ENCODE measurements around the gene SIRT4. TPM values are rescaled to one million over a fixed set of nuclear protein-coding genes. Genes with fewer than 3 reads are reported as not detected.

The SIRT4 gene
- polyA plus RNA-seq, 3 donors, result 0.30 to 0.72 (median 0.53) TPM

- no peak overlapping the region for H3K27ac ChIP-seq (ENCODE audit: low read depth in 1 of 2, low read length in 2 of 2)
- no peaks in the 10 kb centered on the region for H3K36me3 ChIP-seq (replicated peaks in 1 of 2; ENCODE audit: control insufficient read depth in 1 of 2, insufficient read depth in 2 of 2, low read length in 2 of 2)
- WGBS (ENCODE audit: insufficient coverage), result no CpG with 5 or more reads among the region's 3 CpGs
- Mint-ChIP-seq H3K36me3 (no peaks in the 10 kb centered on the region), H3K9me3 (peaks cover 5 to 11% (median 9%) of the 10 kb centered on the region in 7 donors), H3K4me3 (no peak overlapping the region), H3K27me3 (ENCODE audit: low read depth in 3 of 3) (peaks cover 0 to 8% (median 4%) of the 10 kb centered on the region in 3 donors), H3K27ac (no peak overlapping the region), H3K4me1 (no peaks in the 10 kb centered on the region)
- intact Hi-C loops (cut with micrococcal nuclease), result no loop called here
- H4K20me1 ChIP-seq (ENCODE audit: insufficient read depth, low read length), result no peaks in the 10 kb centered on the region
- TF ChIP-seq, protein P1, sequence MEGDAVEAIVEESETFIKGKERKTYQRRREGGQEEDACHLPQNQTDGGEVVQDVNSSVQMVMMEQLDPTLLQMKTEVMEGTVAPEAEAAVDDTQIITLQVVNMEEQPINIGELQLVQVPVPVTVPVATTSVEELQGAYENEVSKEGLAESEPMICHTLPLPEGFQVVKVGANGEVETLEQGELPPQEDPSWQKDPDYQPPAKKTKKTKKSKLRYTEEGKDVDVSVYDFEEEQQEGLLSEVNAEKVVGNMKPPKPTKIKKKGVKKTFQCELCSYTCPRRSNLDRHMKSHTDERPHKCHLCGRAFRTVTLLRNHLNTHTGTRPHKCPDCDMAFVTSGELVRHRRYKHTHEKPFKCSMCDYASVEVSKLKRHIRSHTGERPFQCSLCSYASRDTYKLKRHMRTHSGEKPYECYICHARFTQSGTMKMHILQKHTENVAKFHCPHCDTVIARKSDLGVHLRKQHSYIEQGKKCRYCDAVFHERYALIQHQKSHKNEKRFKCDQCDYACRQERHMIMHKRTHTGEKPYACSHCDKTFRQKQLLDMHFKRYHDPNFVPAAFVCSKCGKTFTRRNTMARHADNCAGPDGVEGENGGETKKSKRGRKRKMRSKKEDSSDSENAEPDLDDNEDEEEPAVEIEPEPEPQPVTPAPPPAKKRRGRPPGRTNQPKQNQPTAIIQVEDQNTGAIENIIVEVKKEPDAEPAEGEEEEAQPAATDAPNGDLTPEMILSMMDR (IDR thresholded peaks at IDR 0.05), result no peak
- H3K9me3 ChIP-seq (replicated peaks in 1 of 2; ENCODE audit: control insufficient read depth in 1 of 2, insufficient read depth in 1 of 2, low read length in 2 of 2), result peaks cover 3 to 7% of the 10 kb centered on the region in 2 donors
- no peak overlapping the region for H2AFZ ChIP-seq (ENCODE audit: insufficient read depth, low read depth, low read length, poor library complexity, severe bottlenecking)
- H3K4me1 ChIP-seq (ENCODE audit: control insufficient read depth in 1 of 2, insufficient read depth in 2 of 2, low read length in 2 of 2), result no peaks in the 10 kb centered on the region
- no peak for DNase-seq
- H3K9ac ChIP-seq (ENCODE audit: insufficient read depth, low read length, poor library complexity, severe bottlenecking), result no peak overlapping the region
- no peak overlapping the region for H3K4me2 ChIP-seq (replicated peaks; ENCODE audit: extremely low read depth, low read length, poor library complexity, severe bottlenecking)
- H3K4me3 ChIP-seq (replicated peaks in 1 of 3; ENCODE audit: low read depth in 2 of 3, low read length in 3 of 3), result no peak overlapping the region
- no peaks in the 10 kb centered on the region for H3K79me2 ChIP-seq (ENCODE audit: insufficient read depth, low read length)
- H3K27me3 ChIP-seq (ENCODE audit: control insufficient read depth in 2 of 2, insufficient read depth in 2 of 2, low read length in 2 of 2), result no peaks in the 10 kb centered on the region
Measured at GRCh38 chr12:120331390-120331789, 29.3 kb downstream of the SIRT4 start.

- TF ChIP-seq, protein P1 (IDR thresholded peaks at IDR 0.05), result no peak
- H2AFZ ChIP-seq (ENCODE audit: insufficient read depth, low read depth, low read length, poor library complexity, severe bottlenecking), result no peak overlapping the region
- H3K36me3 ChIP-seq (replicated peaks in 1 of 2; ENCODE audit: control insufficient read depth in 1 of 2, insufficient read depth in 2 of 2, low read length in 2 of 2), result no peaks in the 10 kb centered on the region
- peaks cover 6 to 17% (median 16%) of the 10 kb centered on the region in 7 donors for H3K9me3 Mint-ChIP-seq
- no peaks in the 10 kb centered on the region for H3K4me1 Mint-ChIP-seq
- WGBS (ENCODE audit: insufficient coverage), result 100% methylated on average over 3 of the region's 5 CpGs
- H3K4me1 ChIP-seq (ENCODE audit: control insufficient read depth in 1 of 2, insufficient read depth in 2 of 2, low read length in 2 of 2), result no peaks in the 10 kb centered on the region
- peaks cover 10 to 13% of the 10 kb centered on the region in 2 donors for H3K9me3 ChIP-seq (replicated peaks in 1 of 2; ENCODE audit: control insufficient read depth in 1 of 2, insufficient read depth in 1 of 2, low read length in 2 of 2)
- H3K9ac ChIP-seq (ENCODE audit: insufficient read depth, low read length, poor library complexity, severe bottlenecking), result no peak overlapping the region
- no peak overlapping the region for H3K27ac ChIP-seq (ENCODE audit: low read depth in 1 of 2, low read length in 2 of 2)
- H3K4me3 Mint-ChIP-seq, result no peak overlapping the region
- intact Hi-C loops (cut with micrococcal nuclease), result no loop called here
- no peaks in the 10 kb centered on the region for H4K20me1 ChIP-seq (ENCODE audit: insufficient read depth, low read length)
- no peaks in the 10 kb centered on the region for H3K79me2 ChIP-seq (ENCODE audit: insufficient read depth, low read length)
- H3K4me2 ChIP-seq (replicated peaks; ENCODE audit: extremely low read depth, low read length, poor library complexity, severe bottlenecking), result no peak overlapping the region
- no peaks in the 10 kb centered on the region for H3K36me3 Mint-ChIP-seq
- H3K27me3 Mint-ChIP-seq (ENCODE audit: low read depth in 3 of 3), result peaks cover 0 to 8% (median 4%) of the 10 kb centered on the region in 3 donors
- no peaks in the 10 kb centered on the region for H3K27me3 ChIP-seq (ENCODE audit: control insufficient read depth in 2 of 2, insufficient read depth in 2 of 2, low read length in 2 of 2)
- H3K27ac Mint-ChIP-seq, result no peak overlapping the region
- H3K4me3 ChIP-seq (replicated peaks in 1 of 3; ENCODE audit: low read depth in 2 of 3, low read length in 3 of 3), result no peak overlapping the region
- no peak for DNase-seq
Measured at GRCh38 chr12:120332041-120332440, 29.9 kb downstream of the SIRT4 start.

Data from CD14-positive monocyte (primary cell).